Stimulated activated CD8-positive, alpha-beta memory T cell treated with anti-CD3 and anti-CD28 coated beads, Interleukin-12 subunit alpha, Interleukin-12 subunit beta, amount 100 ng/mL, for 24 hours (primary cell): Measurements from ENCODE around the gene ACSM5.

Source experiments
- DNase-seq: peaks from one replicate; pipeline ENCODE4 v3.0.0-alpha.2; 2020; ENCODE audit errors: extremely low read depth

ACSM5 gene

GRCh38 chr16:20409398-20410120 is at the start of gene ACSM5:
ACSM5 (plus strand) TSS chr16:20409534; CDS start chr16:20411485, 1,951 bp downstream.
- DNase-seq, result no peak

- no peak for DNase-seq
These were observed 49.3 kb upstream of the ACSM5 start for GRCh38 chr16:20359997-20360396.

- DNase-seq, result no peak
These were observed 46.1 kb upstream of the ACSM5 start for GRCh38 chr16:20363191-20363590.

GRCh38 chr16:20364051-20364450 is 45.3 kb upstream of the ACSM5 start:
- no peak for DNase-seq

- no peak for DNase-seq
These were observed 39.8 kb upstream of the ACSM5 start for GRCh38 chr16:20369452-20370054.

GRCh38 chr16:20372701-20373100 is 36.6 kb upstream of the ACSM5 start:
- DNase-seq, result no peak

- DNase-seq, result no peak
These were observed 32.2 kb upstream of the ACSM5 start for GRCh38 chr16:20377181-20377580.

GRCh38 chr16:20380782-20381181 is 28.6 kb upstream of the ACSM5 start:
- no peak for DNase-seq

- DNase-seq, result no peak
These were observed 27.0 kb upstream of the ACSM5 start for GRCh38 chr16:20382202-20382948.

GRCh38 chr16:20383106-20384029 is 26.0 kb upstream of the ACSM5 start:
- no peak for DNase-seq

- DNase-seq, result no peak
These were observed 23.2 kb upstream of the ACSM5 start for GRCh38 chr16:20385844-20386832.

GRCh38 chr16:20387978-20388377 is 21.4 kb upstream of the ACSM5 start:
- DNase-seq, result no peak

- DNase-seq, result no peak
These were observed 20.5 kb upstream of the ACSM5 start for GRCh38 chr16:20388854-20389253.

GRCh38 chr16:20391045-20391444 is 18.3 kb upstream of the ACSM5 start:
- no peak for DNase-seq

- no peak for DNase-seq
These were observed 15.3 kb upstream of the ACSM5 start for GRCh38 chr16:20393801-20394577.

- DNase-seq, result no peak
These were observed 13.4 kb upstream of the ACSM5 start for GRCh38 chr16:20395946-20396345.

- DNase-seq, result no peak
These were observed 12.4 kb upstream of the ACSM5 start for GRCh38 chr16:20396846-20397467.

- DNase-seq, result no peak
These were observed 11.8 kb upstream of the ACSM5 start for GRCh38 chr16:20397468-20398074.

GRCh38 chr16:20398603-20399002 is 10.7 kb upstream of the ACSM5 start:
- DNase-seq, result no peak
